Ammon's horn (tissue), 1 donor: ENCODE data around the gene ATG4B.
"Not testable (repeated sequence)": the region's sequence is repeated elsewhere in the genome, so short reads cannot be mapped to it uniquely, and the experiment has no call there.

ENCODE experiments used
- DNase-seq: peaks from one replicate; pipeline ENCODE4 v3.0.0-alpha.2; 2016; ENCODE audit warnings: low spot score

The ATG4B gene

DNA sequence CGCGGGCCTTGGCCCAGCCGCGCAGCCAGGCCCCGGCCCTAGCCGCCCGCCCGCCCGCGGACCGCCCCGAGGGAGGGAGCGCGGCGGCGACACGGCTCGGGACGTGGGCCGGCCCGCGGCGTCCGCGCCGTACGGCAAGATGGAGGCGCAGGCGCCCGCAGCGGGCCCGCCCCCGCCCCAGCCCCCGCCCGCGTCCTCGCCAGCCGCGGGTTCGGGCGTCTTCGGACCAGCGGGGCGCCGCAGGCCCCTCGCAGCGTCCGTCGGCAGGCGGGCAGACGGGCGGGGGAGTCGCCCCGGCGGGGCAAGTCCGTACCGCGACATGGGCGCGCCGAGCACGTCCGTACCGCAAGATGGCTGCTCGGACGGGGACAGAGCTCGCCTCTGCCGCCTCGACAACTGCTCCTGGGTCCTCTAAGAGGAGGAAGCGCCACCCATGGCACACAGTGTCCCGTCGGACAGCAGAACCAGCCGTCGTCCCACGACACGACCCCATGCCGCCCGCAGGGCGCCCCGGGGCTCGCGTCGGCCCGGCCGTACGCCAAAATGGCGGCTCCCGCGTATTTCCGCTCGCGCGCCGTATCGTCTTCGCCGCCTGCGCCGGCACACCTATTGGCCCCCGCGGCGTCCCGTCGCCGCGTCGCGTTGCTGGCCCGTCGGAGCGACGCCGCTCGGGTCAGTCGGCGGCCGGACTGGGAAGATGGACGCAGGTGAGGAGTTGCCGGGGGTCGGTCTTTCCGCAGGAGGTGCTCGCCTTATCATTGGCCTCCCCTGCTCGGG, at the start of gene ATG4B, which contains the start of gene THAP4:
Gene ATG4B (plus strand): TSS at position 676 of the 777 bp plus-strand sequence. CDS start 22 bp downstream, at position 698.
Gene THAP4 (minus strand): TSS at position 141 of the 777 bp plus-strand sequence. CDS start 141 bp downstream, outside the sequence.
- peak; percentile 86 for DNase-seq

GRCh38 chr2:241589863-241590262, 47.6 kb upstream of the ATG4B start:
- not testable (repeated sequence) for DNase-seq

DNA sequence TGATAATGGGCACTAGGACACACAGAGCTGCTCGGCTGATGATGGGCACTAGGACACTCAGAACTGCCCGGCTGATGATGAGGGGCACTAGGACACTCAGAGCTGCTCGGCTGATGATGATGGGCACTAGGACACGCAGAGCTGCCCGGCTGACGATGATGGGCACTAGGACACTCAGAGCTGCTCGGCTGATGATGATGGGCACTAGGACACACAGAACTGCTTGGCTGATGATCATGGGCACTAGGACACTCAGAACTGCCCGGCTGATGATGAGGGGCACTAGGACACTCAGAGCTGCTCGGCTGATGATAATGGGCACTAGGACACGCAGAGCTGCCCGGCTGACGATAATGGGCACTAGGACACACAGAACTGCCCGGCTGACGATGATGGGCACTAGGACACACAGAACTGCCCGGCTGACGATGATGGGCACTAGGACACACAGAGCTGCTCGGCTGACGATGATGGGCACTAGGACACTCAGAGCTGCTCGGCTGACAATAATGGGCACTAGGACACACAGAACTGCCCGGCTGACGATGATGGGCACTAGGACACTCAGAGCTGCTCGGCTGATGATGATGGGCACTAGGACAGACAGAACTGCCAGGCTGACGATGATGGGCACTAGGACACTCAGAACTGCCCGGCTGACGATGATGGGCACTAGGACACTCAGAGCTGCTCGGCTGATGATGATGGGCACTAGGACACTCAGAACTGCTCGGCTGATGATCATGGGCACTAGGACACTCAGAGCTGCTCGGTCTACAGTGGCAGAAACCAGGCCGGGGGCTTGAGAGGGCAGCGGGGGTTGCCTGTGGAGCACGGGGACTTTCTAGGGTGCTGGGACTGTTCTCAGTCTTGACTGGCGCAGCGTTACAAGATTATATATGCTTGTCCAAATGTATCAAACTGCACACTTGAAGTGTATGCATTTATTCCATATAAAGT, 46.7 kb upstream of the ATG4B start:
- not testable (repeated sequence) for DNase-seq

DNA sequence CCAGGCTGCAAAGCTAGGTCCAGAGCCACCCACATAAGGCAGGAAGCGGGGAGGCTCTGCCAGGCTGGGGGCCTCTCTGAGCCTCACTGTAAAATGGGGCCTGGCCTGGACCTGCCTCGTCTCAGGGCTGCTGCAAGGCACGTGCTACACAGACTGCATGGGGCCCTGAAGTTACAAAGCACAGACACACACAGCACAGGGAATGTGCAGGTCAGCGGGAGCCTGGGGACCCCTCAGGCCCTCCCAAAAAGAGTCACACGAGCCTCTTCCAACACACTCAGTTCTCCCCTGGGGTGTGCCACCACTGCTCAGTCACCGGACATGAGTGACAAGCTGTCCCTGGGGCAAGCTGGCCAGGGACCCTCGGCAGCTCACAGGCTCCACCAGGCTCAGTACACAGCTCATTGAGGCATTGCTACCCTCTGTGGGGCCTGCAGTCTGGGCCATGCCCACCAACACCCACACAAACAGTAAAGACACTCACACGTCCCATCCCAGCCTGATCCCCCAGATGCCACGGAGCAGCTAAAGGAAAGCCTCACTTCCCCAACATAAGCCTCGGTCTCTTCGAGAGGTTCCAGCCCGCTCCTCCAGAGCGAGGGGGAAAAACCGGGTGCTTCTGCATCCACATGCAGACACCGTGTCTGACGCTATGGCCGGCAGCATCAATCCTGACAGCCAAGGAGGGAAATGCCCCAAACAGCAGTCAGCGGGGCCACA, 45.2 kb upstream of the ATG4B start:
- no peak for DNase-seq

- DNase-seq: no peak
Measured at GRCh38 chr2:241593271-241593670, 44.2 kb upstream of the ATG4B start.

DNA sequence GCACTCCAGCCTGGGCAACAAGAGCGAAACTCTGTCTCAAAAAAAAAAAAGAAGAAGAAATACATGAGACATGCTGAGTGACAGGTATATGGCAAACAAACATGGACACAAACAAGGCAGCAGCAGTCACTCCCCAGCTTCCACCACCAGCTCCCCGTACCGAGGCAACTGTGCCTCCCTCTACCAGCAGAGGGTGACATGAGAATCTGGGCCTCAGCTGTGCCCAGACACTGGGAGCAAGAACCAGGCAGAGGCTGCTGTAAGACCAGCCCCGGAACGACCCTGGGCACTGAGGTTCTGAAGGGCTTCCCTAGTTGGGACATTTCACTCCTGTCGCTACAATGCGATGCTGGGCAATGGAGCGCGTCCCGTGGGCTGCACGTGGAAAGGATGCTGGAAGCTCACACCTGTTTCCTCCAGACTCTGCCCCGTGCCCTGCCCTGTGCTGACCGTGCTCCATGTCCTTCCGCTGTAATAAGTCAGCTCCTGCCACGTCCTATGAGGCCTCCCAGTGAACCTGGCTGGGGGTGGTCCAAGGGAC, 41.8 kb upstream of the ATG4B start:
- DNase-seq: no peak

DNA sequence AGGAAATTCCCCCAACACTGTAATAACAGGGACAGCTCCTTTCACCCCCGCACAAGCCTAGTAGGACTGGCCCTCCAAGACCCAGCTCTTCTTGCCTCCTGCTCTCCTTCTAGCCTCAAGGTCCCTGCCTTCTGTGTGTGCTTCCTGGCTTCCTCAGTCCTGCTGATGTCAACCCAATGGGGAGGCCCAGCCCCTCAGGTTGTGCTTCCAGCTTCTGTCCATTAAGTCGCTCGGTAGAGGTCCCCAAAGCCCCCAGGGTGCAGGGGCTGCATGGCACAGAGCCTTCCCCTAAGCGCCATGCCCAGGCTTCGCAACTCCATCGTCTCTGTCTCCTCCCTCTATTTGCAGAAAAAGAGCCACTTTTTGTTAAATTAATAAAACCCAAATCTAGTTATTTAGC, 39.9 kb upstream of the ATG4B start:
- DNase-seq: no peak

GRCh38 chr2:241598061-241598460, 39.4 kb upstream of the ATG4B start:
- DNase-seq: no peak

- no peak for DNase-seq
Measured at GRCh38 chr2:241598487-241598886, 39.0 kb upstream of the ATG4B start.

GRCh38 chr2:241599615-241600014, 37.9 kb upstream of the ATG4B start:
- no peak for DNase-seq

DNA sequence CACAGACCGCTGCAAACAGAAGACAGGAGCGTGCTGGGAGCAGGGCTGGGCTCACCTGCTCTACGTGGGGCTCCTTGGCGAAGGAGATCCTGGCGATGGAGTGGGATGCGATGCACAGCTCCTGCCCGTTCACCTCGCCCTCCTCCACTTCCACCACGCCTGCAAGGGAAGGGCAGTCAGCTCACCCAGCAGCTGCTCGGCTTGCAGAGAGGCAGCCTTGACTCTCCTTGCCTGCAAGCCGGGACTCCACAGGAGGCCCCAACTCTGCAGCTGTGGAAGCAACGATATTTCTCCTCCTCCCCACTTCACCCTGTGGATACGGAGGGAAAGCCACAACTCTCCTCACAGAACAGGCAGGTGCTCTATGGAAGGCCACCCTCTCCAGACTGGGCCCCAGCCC, 35.7 kb upstream of the ATG4B start:
- DNase-seq: no peak

DNA sequence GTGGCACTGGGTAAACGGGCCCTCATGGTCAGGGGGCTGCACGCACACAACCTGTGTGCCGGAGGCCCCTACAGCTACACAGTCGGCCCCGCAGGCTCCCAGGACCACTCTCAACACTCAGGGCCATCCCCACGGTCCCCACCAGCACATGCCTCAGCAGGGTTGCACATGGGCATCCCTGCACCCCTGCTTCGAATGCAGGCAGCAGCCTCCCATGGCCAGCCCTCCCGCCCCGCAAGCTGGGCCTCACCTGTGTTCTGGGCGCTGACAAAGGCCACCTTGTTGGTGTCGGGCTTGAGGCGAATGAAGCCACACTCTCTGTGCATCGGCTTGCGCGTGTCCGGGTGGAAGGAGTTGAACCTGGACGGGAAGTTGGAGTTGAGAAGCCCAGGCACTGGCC, 34.8 kb upstream of the ATG4B start:
- no peak for DNase-seq

DNA sequence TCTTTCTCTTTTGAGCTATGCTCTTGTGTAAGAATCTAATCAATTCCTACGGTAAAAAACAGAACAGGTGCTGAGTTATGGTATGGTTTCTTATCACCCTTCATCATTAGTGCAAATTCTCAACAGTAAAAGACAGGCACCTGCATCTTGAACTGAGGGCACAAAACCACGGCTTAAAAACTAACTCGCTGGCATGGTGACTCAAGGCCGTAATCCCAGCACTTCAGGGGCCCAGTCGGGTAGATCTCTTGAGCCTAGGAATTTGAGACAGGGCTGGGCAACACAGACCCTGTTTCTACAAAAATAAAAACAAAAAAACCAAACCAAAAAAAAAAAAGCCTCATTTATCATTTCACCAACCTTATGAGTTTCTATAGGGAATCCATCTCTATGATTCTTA, 33.8 kb upstream of the ATG4B start:
- DNase-seq: no peak

DNA sequence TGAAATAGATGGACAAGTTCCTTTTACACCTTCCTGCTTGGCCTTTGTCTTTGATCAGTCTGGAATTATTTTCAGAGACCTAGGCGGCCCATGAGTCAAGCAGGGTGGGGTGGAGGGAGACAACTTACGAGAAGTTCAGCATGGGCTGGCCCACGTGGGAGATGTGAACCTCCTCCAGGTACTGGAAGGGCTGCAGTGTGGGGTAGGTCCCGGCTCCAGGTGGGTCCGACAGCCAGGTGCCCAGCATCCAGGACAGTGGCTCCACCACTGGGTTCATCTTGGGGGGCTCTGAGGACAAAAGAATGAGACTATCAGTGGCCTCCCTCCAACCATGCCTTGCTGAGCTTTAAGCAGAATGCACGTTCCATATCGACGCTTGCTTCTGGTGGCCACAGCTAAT, 31.3 kb upstream of the ATG4B start:
- DNase-seq: no peak

DNA sequence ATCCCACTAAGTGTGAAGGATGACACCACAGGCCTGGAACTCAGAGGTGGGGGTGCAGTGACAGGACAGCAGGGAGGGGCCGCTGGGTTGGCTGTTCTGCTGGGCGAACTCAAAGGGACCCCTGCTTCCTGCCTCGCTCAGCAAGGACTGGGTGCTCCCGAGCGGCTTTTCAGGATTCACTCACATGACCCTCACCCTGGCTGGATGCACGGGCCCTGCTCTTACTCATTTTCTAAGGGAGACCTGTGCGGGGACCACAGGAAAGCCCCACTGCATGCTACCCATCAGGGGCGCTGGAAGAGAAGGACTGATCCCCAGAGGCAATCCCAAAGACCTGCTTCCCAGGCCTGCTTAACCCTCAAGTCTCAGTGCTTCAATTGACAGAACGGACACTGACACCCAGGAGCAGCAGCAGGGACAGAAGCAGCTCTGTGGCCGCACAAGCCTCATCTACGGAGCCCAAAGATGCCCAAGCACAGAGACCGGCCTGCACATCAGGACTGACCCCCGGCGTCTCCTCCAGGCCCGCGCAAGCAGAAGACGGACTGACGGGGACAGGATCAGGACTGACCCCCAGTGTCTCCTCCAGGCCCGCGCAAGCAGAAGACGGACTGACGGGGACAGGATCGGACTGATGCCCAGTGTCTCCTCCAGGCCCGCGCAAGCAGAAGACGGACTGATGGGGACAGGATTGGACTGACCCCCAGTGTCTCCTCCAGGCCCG, 30.2 kb upstream of the ATG4B start:
- DNase-seq: no peak

DNA sequence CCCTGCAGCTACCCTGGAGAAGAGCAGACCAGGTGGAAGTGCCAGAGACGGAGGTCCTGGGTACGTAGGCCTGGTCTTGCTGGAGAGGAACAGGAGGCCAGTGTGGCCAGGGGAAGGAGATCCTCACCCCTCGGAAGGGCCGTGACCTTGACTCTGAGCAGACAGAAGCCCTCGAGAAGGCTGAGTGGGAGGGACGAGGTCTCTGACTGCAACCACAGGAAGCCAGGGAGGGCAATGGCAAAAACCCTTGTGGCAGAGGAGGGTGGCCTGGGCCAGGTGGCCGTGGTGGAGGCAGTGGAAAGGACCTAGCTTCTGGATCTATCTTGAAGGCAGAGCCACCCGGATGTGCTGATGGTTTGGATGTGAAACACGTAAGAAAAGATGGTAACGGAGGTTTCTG, 28.6 kb upstream of the ATG4B start:
- DNase-seq: no peak

GRCh38 chr2:241609859-241610793, 27.4 kb upstream of the ATG4B start:
- DNase-seq: peak; percentile 73

DNA sequence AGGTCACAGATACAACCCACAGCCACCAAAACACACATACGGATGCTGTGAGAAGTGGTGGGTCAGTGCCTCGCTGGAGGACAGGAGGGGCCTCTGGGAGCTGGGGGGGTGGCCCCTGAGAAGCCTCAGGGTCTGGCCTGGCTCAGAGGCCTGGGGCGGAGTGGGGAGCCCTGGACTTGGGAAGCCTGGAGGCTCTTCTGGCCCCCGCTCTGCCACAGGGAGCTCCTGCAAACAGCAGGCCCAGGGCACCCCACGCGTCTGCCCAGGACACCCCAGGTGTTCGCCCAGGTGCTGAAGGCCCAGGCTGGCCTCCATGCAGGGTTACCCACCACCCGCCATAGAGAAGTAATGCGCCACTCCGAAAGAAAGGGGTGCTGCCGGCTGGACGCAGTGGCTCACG, 26.4 kb upstream of the ATG4B start:
- no peak for DNase-seq

GRCh38 chr2:241612156-241613016, 25.1 kb upstream of the ATG4B start:
- DNase-seq: no peak
